ENCODE measurements around the gene DLX5.

DLX5 gene

GRCh38 chr7:96982586-96982985, 42.0 kb downstream of the DLX5 start:
- no peak for DNase-seq (ENCODE audit: low read depth, low spot score)
- ChIA-PET CTCF (no interaction called here), POLR2A (no interaction called here)
- no peak for TF ChIP-seq CTCF (IDR thresholded peaks at IDR 0.05; ENCODE audit: insufficient read depth, low read length, missing control alignments)
- no peak overlapping the region for H3K4me3 ChIP-seq (ENCODE audit: low read depth, low read length)

- CTCF ChIA-PET, result no interaction called here
- no peak overlapping the region for H3K4me3 ChIP-seq (ENCODE audit: low read depth, low read length)
- POLR2A ChIA-PET, result no interaction called here
- TF ChIP-seq CTCF (IDR thresholded peaks at IDR 0.05; ENCODE audit: insufficient read depth, low read length, missing control alignments), result no peak
- no peak for DNase-seq (ENCODE audit: low read depth, low spot score)
These were observed 44.9 kb downstream of the DLX5 start for GRCh38 chr7:96979551-96980276.

GRCh38 chr7:96977445-96977844, 47.2 kb downstream of the DLX5 start:
- POLR2A ChIA-PET, result no interaction called here
- no peak for DNase-seq (ENCODE audit: low read depth, low spot score)
- no peak for TF ChIP-seq CTCF (IDR thresholded peaks at IDR 0.05; ENCODE audit: insufficient read depth, low read length, missing control alignments)
- no peak overlapping the region for H3K4me3 ChIP-seq (ENCODE audit: low read depth, low read length)
- CTCF ChIA-PET, result no interaction called here

GRCh38 chr7:96976106-96976505, 48.5 kb downstream of the DLX5 start:
- no peak for DNase-seq (ENCODE audit: low read depth, low spot score)
- ChIA-PET POLR2A (no interaction called here), CTCF (no interaction called here)
- no peak overlapping the region for H3K4me3 ChIP-seq (ENCODE audit: low read depth, low read length)
- no peak for TF ChIP-seq CTCF (IDR thresholded peaks at IDR 0.05; ENCODE audit: insufficient read depth, low read length, missing control alignments)

GRCh38 chr7:96973986-96974385, 50.6 kb downstream of the DLX5 start:
- DNase-seq (ENCODE audit: low read depth, low spot score), result peak; percentile 42
- H3K4me3 ChIP-seq (ENCODE audit: low read depth, low read length), result no peak overlapping the region
- CTCF ChIA-PET, result no interaction called here
- POLR2A ChIA-PET, result no interaction called here
- no peak for TF ChIP-seq CTCF (IDR thresholded peaks at IDR 0.05; ENCODE audit: insufficient read depth, low read length, missing control alignments)

- no peak for TF ChIP-seq CTCF (IDR thresholded peaks at IDR 0.05; ENCODE audit: insufficient read depth, low read length, missing control alignments)
- no peak for DNase-seq (ENCODE audit: low read depth, low spot score)
- ChIA-PET POLR2A (no interaction called here), CTCF (no interaction called here)
- no peak overlapping the region for H3K4me3 ChIP-seq (ENCODE audit: low read depth, low read length)
These were observed 53.9 kb downstream of the DLX5 start for GRCh38 chr7:96970739-96971138.

Data from AG04449 (cell line).